B cell (primary cell): Measurements from ENCODE around the gene PAX6. TPM values are rescaled to one million over a fixed set of nuclear protein-coding genes. Genes with fewer than 3 reads are reported as not detected.

Experiments used
- ATAC-seq: fragments of 200-7000 bp; cut with Tn5 transposase; one replicate; pipeline ENCODE4 v1.10.0; 2021; ENCODE audit warnings: low read depth, mild to moderate bottlenecking, moderate number of reproducible peaks, moderate library complexity
- CTCF ChIA-PET: fragments of 350-600 bp; sonication (Branson Sonifier 250); formaldehyde crosslinking; loops from one replicate; lab custom pipeline; 2021; ENCODE audit warnings: antibody characterized with exemption, inconsistent platforms; lab: Charles Lee
- POLR2A ChIA-PET: fragments of 350-600 bp; sonication (Branson Sonifier 250); formaldehyde crosslinking; loops from one replicate; lab custom pipeline; 2021; ENCODE audit warnings: antibody characterized with exemption; lab: Charles Lee
- DNase-seq: peaks from one replicate; pipeline ENCODE4 v3.0.0; 2013
- H2AFZ ChIP-seq: 2 replicates; pipeline ENCODE4 v1.6.1; 2012; ENCODE audit warnings: mild to moderate bottlenecking, low read depth, low read length; ENCODE audit not compliant: insufficient read depth, poor library complexity, severe bottlenecking
- H3K27ac ChIP-seq, 2 donors: 1 replicate in 1 of 2; 2 replicates in 1 of 2; pipeline ENCODE4 v1.5.1; 2012 to 2013; ENCODE audit warnings: low read length in 2 of 2, mild to moderate bottlenecking in 2 of 2, moderate library complexity in 1 of 2
- H3K27me3 ChIP-seq, 4 experiments: fragments of 200-600 bp in 1 of 4; sonication (generic) in 1 of 4; replicated peaks in 1 of 4; 1 replicate in 2 of 4; 2 replicates in 2 of 4; pipeline versions ENCODE4 v1.6.1 to v1.7.0; 2013 to 2016; ENCODE audit warnings: low read length in 3 of 4, mild to moderate bottlenecking in 2 of 4, mixed read lengths in 1 of 4, moderate library complexity in 1 of 4; ENCODE audit not compliant: insufficient read depth in 4 of 4, control insufficient read depth in 3 of 4; ENCODE audit errors: control extremely low read depth in 1 of 4
- H3K36me3 ChIP-seq, 2 experiments: replicated peaks in 1 of 2; 1 replicate in 1 of 2; 2 replicates in 1 of 2; pipeline versions ENCODE4 v1.6.1 to v1.7.1; 2013; ENCODE audit warnings: low read length in 1 of 2; ENCODE audit not compliant: insufficient read depth in 2 of 2, control insufficient read depth in 1 of 2; ENCODE audit errors: control extremely low read depth in 1 of 2, extremely low read depth in 1 of 2
- H3K4me1 ChIP-seq, 2 donors: fragments of 200-600 bp in 1 of 2; sonication (generic) in 1 of 2; 1 replicate in 1 of 2; 2 replicates in 1 of 2; pipeline versions ENCODE4 v1.5.1 to v1.6.1; 2013 to 2017; ENCODE audit warnings: low read length in 2 of 2; ENCODE audit not compliant: control insufficient read depth in 2 of 2, insufficient read depth in 2 of 2
- H3K4me2 ChIP-seq: replicated peaks from 2 replicates; pipeline ENCODE3; 2012; ENCODE audit warnings: mild to moderate bottlenecking, low read depth, low read length; ENCODE audit not compliant: poor library complexity, severe bottlenecking
- H3K4me3 ChIP-seq, 5 experiments: fragments of 200-600 bp in 1 of 5; sonication (generic) in 1 of 5; 1 replicate in 3 of 5; 2 replicates in 2 of 5; pipeline versions ENCODE4 v1.5.1 to v1.7.0; 2011 to 2016; ENCODE audit warnings: low read length in 4 of 5, mild to moderate bottlenecking in 4 of 5, low read depth in 2 of 5, control low read depth in 1 of 5, moderate library complexity in 1 of 5; ENCODE audit not compliant: insufficient read depth in 1 of 5; ENCODE audit errors: control extremely low read depth in 1 of 5, extremely low read depth in 1 of 5
- H3K79me2 ChIP-seq: fragments of 200-600 bp; sonication (generic); one replicate; pipeline ENCODE4 v1.6.0; 2016; ENCODE audit warnings: low read length; ENCODE audit not compliant: control insufficient read depth, insufficient read depth
- H3K9ac ChIP-seq: fragments of 200-600 bp; sonication (generic); 2 replicates; pipeline ENCODE4 v1.6.1; 2017; ENCODE audit warnings: mild to moderate bottlenecking, low read length, moderate library complexity
- H3K9me3 ChIP-seq, 3 donors: one replicate each; pipeline versions ENCODE4 v1.6.1 to v1.7.1; 2013; ENCODE audit warnings: low read length in 2 of 3; ENCODE audit not compliant: control insufficient read depth in 2 of 3, insufficient read depth in 1 of 3; ENCODE audit errors: control extremely low read depth in 1 of 3
- H4K20me1 ChIP-seq: 2 replicates; pipeline ENCODE4 v1.6.0; 2012; ENCODE audit warnings: mild to moderate bottlenecking, low read length; ENCODE audit not compliant: insufficient read depth, control insufficient read depth, poor library complexity, severe bottlenecking
- H3K27ac Mint-ChIP-seq: one replicate; pipeline ENCODE4 v1.8.0; 2021; ENCODE audit warnings: mixed read lengths
- H3K27me3 Mint-ChIP-seq: one replicate; pipeline ENCODE4 v1.8.0; 2021; ENCODE audit warnings: mixed read lengths
- H3K4me1 Mint-ChIP-seq: one replicate; pipeline ENCODE4 v1.8.0; 2021; ENCODE audit warnings: mixed read lengths
- H3K4me3 Mint-ChIP-seq: one replicate; pipeline ENCODE4 v1.8.0; 2021; ENCODE audit warnings: mixed read lengths
- H3K9me3 Mint-ChIP-seq: one replicate; pipeline ENCODE4 v1.8.0; 2022; ENCODE audit warnings: mixed read lengths; ENCODE audit not compliant: insufficient read depth
- CTCF ChIP-seq: fragments of 200-600 bp; IDR thresholded peaks from one replicate; pipeline ENCODE4 v1.8.0; 2022; ENCODE audit warnings: antibody characterized with exemption, mild to moderate bottlenecking
- EZH2 ChIP-seq: IDR thresholded peaks from 2 replicates; pipeline ENCODE4 v1.6.1; 2012; ENCODE audit warnings: borderline replicate concordance, low read depth, mild to moderate bottlenecking, moderate library complexity, low read length; ENCODE audit not compliant: insufficient read depth, poor library complexity, severe bottlenecking
- WGBS: methylation state at CpG from one replicate; pipeline ENCODE4 v1.1.5; 2013; ENCODE audit warnings: missing lambda C conversion rate; ENCODE audit not compliant: insufficient coverage; 5-methylcytosine and 5-hydroxymethylcytosine counted together
- intact Hi-C: fragments of 100-400 bp; cut with micrococcal nuclease; formaldehyde crosslinking; loops from one replicate; pipeline ENCODE4 v1.10.0; 2022
- polyA plus RNA-seq: library from polyadenylated mRNA; depleted of rRNA; stranded (reverse); fragments of >200 nt; gene quantifications from 2 replicates; pipeline ENCODE4 v1.2.3, GENCODE V29; 2012
- total RNA-seq, 2 donors: library from RNA; stranded (reverse); fragments of 120-200 nt in 1 of 2; gene quantifications; 1 replicate in 1 of 2; 2 replicates in 1 of 2; pipeline versions ENCODE4 v1.2.3 to v1.2.4, GENCODE V29; 2013 to 2022

Gene PAX6
- total and polyA plus RNA-seq, 2 donors (not counting 1 experiment from before 2014, with no cell fraction given) = not detected

GRCh38 chr11:31804312-31805036 is 6.6 kb downstream of the PAX6 start:
- peak overlapping the region; percentile 46 for H3K27ac Mint-ChIP-seq
- TF ChIP-seq CTCF (no peak), EZH2 (no peak)
- Histone ChIP-seq H4K20me1 (no peaks in the 10 kb centered on the region), H3K27me3 (peaks cover 2 to 95% (median 88%) of the 10 kb centered on the region in 4 experiments), H3K27ac (no peak overlapping the region), H3K9ac (no peak overlapping the region), H3K36me3 (no peaks in the 10 kb centered on the region), H3K4me1 (peaks cover 19 to 49% of the 10 kb centered on the region in 2 donors), H3K4me2 (peak overlapping the region; percentile 10), H3K79me2 (no peaks in the 10 kb centered on the region), H3K9me3 (peaks cover 5 to 66% (median 10%) of the 10 kb centered on the region in 3 donors), H3K4me3 (no peak overlapping the region), H2AFZ (no peak overlapping the region)
- H3K4me1 Mint-ChIP-seq = peaks cover 25% of the 10 kb centered on the region
- POLR2A ChIA-PET = no interaction called here
- H3K27me3 Mint-ChIP-seq = peaks cover 79% of the 10 kb centered on the region
- no peak for ATAC-seq
- CTCF ChIA-PET = no interaction called here
- no peaks in the 10 kb centered on the region for H3K9me3 Mint-ChIP-seq
- 7% methylated on average over 41 of the region's 41 CpGs for WGBS
- peak; percentile 48 for DNase-seq
- intact Hi-C loops = no loop called here
- peak overlapping the region; percentile 59 for H3K4me3 Mint-ChIP-seq

- peaks cover 16 to 45% of the 10 kb centered on the region in 2 donors for H3K4me1 ChIP-seq
- H3K79me2 ChIP-seq = no peaks in the 10 kb centered on the region
- no peak overlapping the region for H3K4me3 ChIP-seq
- ATAC-seq (no peak), DNase-seq (no peak)
- no peaks in the 10 kb centered on the region for H3K36me3 ChIP-seq
- no peak overlapping the region for H3K4me2 ChIP-seq
- CTCF ChIA-PET = no interaction called here
- no peaks in the 10 kb centered on the region for H4K20me1 ChIP-seq
- POLR2A ChIA-PET = no interaction called here
- H3K27me3 ChIP-seq = peaks cover 2 to 94% (median 86%) of the 10 kb centered on the region in 4 experiments
- WGBS = 5% methylated on average over 12 of the region's 13 CpGs
- no peak overlapping the region for H2AFZ ChIP-seq
- peaks cover 23% of the 10 kb centered on the region for H3K4me1 Mint-ChIP-seq
- H3K9me3 Mint-ChIP-seq = no peaks in the 10 kb centered on the region
- no peak overlapping the region for H3K27ac ChIP-seq
- peaks cover 76% of the 10 kb centered on the region for H3K27me3 Mint-ChIP-seq
- peak overlapping the region; percentile 41 for H3K27ac Mint-ChIP-seq
- intact Hi-C loops = no loop called here
- peaks cover 5 to 72% (median 12%) of the 10 kb centered on the region in 3 donors for H3K9me3 ChIP-seq
- peak overlapping the region; percentile 59 for H3K4me3 Mint-ChIP-seq
- TF ChIP-seq EZH2 (no peak), CTCF (no peak)
- H3K9ac ChIP-seq = no peak overlapping the region
These were observed 7.3 kb downstream of the PAX6 start for GRCh38 chr11:31803813-31804311.
